ENCODE measurements around the gene CNOT1.
"Not testable (repeated sequence)": the region's sequence is repeated elsewhere in the genome, so short reads cannot be mapped to it uniquely, and the experiment has no call there.

CNOT1 gene

GRCh38 chr16:58637021-58637420, 7.4 kb upstream of the CNOT1 start:
- not testable (repeated sequence) for FAIRE-seq

GRCh38 chr16:58636466-58636865, 6.8 kb upstream of the CNOT1 start:
- FAIRE-seq: no peak

GRCh38 chr16:58635502-58635901, 5.9 kb upstream of the CNOT1 start:
- FAIRE-seq: no peak

- no peak for FAIRE-seq
Measured at GRCh38 chr16:58634265-58634802, 4.7 kb upstream of the CNOT1 start.

- no peak for FAIRE-seq
Measured at GRCh38 chr16:58628845-58629732, 537 bp downstream of the CNOT1 start.

- no peak for FAIRE-seq
Measured at GRCh38 chr16:58624209-58624608, 5.4 kb downstream of the CNOT1 start.

- no peak for FAIRE-seq
Measured at GRCh38 chr16:58620396-58620795, 9.2 kb downstream of the CNOT1 start.

GRCh38 chr16:58615280-58615679, 14.3 kb downstream of the CNOT1 start:
- FAIRE-seq: no peak

- no peak for FAIRE-seq
Measured at GRCh38 chr16:58614860-58615259, 14.8 kb downstream of the CNOT1 start.

GRCh38 chr16:58614212-58614611, 15.4 kb downstream of the CNOT1 start:
- no peak for FAIRE-seq

- not testable (repeated sequence) for FAIRE-seq
Measured at GRCh38 chr16:58612965-58613364, 16.7 kb downstream of the CNOT1 start.

GRCh38 chr16:58608601-58609136, 21.0 kb downstream of the CNOT1 start:
- no peak for FAIRE-seq

- FAIRE-seq: no peak
Measured at GRCh38 chr16:58605562-58605961, 24.1 kb downstream of the CNOT1 start.

GRCh38 chr16:58591083-58591482, 38.5 kb downstream of the CNOT1 start:
- no peak for FAIRE-seq

GRCh38 chr16:58589326-58589905, 40.2 kb downstream of the CNOT1 start:
- no peak for FAIRE-seq

- FAIRE-seq: no peak
Measured at GRCh38 chr16:58588406-58588805, 41.2 kb downstream of the CNOT1 start.

GRCh38 chr16:58586340-58587030, 43.1 kb downstream of the CNOT1 start:
- no peak for FAIRE-seq

GRCh38 chr16:58584831-58585505, 44.7 kb downstream of the CNOT1 start:
- no peak for FAIRE-seq

GRCh38 chr16:58582971-58583765, 46.5 kb downstream of the CNOT1 start:
- FAIRE-seq: no peak

GRCh38 chr16:58582133-58582532, 47.5 kb downstream of the CNOT1 start:
- FAIRE-seq: no peak

- FAIRE-seq: no peak
Measured at GRCh38 chr16:58579587-58579986, 50.0 kb downstream of the CNOT1 start.

- no peak for FAIRE-seq
Measured at GRCh38 chr16:58578642-58579041, 51.0 kb downstream of the CNOT1 start.

Measured in endometrium (tissue), 2 donors.